HG03175 (cell line): ENCODE data around the gene CBX6.

ENCODE experiments used
- ATAC-seq: cut with Tn5 transposase; IDR thresholded peaks from one replicate; pipeline ENCODE4 v1.9.1; 2021; ENCODE audit warnings: mild to moderate bottlenecking, moderate library complexity; ENCODE audit not compliant: unreplicated experiment

The CBX6 gene

GRCh38 chr22:38841211-38841610 is 30.8 kb downstream of the CBX6 start:
- no peak for ATAC-seq

GRCh38 chr22:38840129-38840528 is 31.9 kb downstream of the CBX6 start:
- ATAC-seq = no peak

GRCh38 chr22:38839686-38840085 is 32.3 kb downstream of the CBX6 start:
- ATAC-seq = no peak

- ATAC-seq = no peak
Measured at GRCh38 chr22:38837414-38837928, 34.5 kb downstream of the CBX6 start.

GRCh38 chr22:38835888-38836301 is 36.1 kb downstream of the CBX6 start:
- ATAC-seq = no peak

GRCh38 chr22:38834991-38835390 is 37.0 kb downstream of the CBX6 start:
- no peak for ATAC-seq

- ATAC-seq = no peak
Measured at GRCh38 chr22:38834215-38834953, 37.6 kb downstream of the CBX6 start.

- ATAC-seq = no peak
Measured at GRCh38 chr22:38833061-38833460, 39.0 kb downstream of the CBX6 start.

GRCh38 chr22:38832005-38832978 is 39.7 kb downstream of the CBX6 start:
- no peak for ATAC-seq

GRCh38 chr22:38831166-38831945 is 40.7 kb downstream of the CBX6 start:
- no peak for ATAC-seq

GRCh38 chr22:38830845-38831108 is 41.2 kb downstream of the CBX6 start:
- ATAC-seq = no peak

GRCh38 chr22:38830026-38830844 is 41.8 kb downstream of the CBX6 start:
- no peak for ATAC-seq

GRCh38 chr22:38829485-38829884 is 42.5 kb downstream of the CBX6 start:
- ATAC-seq = no peak

GRCh38 chr22:38828616-38829205 is 43.3 kb downstream of the CBX6 start:
- no peak for ATAC-seq

GRCh38 chr22:38828191-38828590 is 43.8 kb downstream of the CBX6 start:
- ATAC-seq = no peak

- no peak for ATAC-seq
Measured at GRCh38 chr22:38827510-38827909, 44.5 kb downstream of the CBX6 start.

- ATAC-seq = no peak
Measured at GRCh38 chr22:38826801-38827200, 45.2 kb downstream of the CBX6 start.

GRCh38 chr22:38826386-38826785 is 45.6 kb downstream of the CBX6 start:
- ATAC-seq = no peak

- ATAC-seq = no peak
Measured at GRCh38 chr22:38824585-38824984, 47.4 kb downstream of the CBX6 start.

GRCh38 chr22:38823637-38824036 is 48.4 kb downstream of the CBX6 start:
- ATAC-seq = no peak
